Measurements from ENCODE around the gene P2RY13.

P2RY13 gene

DNA sequence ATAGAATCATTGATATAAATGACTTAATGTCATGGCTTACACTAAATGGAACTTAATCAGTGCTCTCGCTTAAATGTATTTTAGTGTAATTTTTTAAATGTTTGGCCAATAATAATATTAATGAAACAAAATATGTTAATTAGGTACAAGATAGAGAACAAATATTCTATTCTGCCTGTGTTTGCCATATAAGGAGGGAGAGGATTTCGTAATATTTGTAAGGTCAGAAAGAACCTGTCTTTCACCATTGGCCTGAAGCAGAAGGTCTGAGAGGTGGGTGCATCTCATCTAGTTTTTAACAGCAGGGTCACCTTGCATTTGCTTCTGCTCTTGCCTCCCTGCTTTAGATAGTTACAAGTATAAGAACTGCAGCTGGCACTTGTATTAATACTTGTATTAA, 15.2 kb downstream of the P2RY13 start:
- H3K27ac ChIP-seq (ENCODE audit: low read depth in 2 of 2, low read length in 2 of 2): no peak overlapping the region
- H3K36me3 ChIP-seq (ENCODE audit: control insufficient read depth in 2 of 2, insufficient read depth in 2 of 2, low read length in 2 of 2): no peaks in the 10 kb centered on the region
- no peaks in the 10 kb centered on the region for H3K4me1 ChIP-seq (ENCODE audit: control insufficient read depth in 2 of 2, insufficient read depth in 2 of 2, low read length in 2 of 2)
- H3K27me3 ChIP-seq (ENCODE audit: control insufficient read depth in 2 of 2, insufficient read depth in 2 of 2, low read length in 2 of 2): no peaks in the 10 kb centered on the region
- no peaks in the 10 kb centered on the region for H3K9me3 ChIP-seq (ENCODE audit: control insufficient read depth in 2 of 2, low read length in 2 of 2)
- H3K9ac ChIP-seq (ENCODE audit: low read depth in 1 of 2, low read length in 2 of 2): no peak overlapping the region
- H3K4me3 ChIP-seq (ENCODE audit: low read length in 2 of 2): no peak overlapping the region

DNA sequence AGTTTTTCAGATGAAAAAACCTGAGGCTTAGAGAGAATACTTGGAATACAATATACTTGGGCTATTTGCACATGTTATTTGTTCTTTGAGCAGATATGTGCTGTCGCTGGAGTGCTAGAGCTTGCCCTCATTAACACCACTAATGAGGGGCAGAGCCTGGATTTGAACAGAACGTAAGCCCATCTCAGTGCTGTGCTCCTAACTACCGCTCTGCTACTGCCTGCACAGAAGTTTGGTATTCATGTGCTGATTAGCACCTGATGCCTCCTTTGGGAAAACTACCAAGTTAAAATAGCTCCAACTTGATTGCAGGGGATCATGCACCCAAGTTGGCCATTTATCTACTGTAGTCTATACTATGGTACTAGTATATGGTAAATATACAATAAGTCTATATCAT, 16.4 kb downstream of the P2RY13 start:
- no peaks in the 10 kb centered on the region for H3K9me3 ChIP-seq (ENCODE audit: control insufficient read depth in 2 of 2, low read length in 2 of 2)
- H3K27me3 ChIP-seq (ENCODE audit: control insufficient read depth in 2 of 2, insufficient read depth in 2 of 2, low read length in 2 of 2): no peaks in the 10 kb centered on the region

DNA sequence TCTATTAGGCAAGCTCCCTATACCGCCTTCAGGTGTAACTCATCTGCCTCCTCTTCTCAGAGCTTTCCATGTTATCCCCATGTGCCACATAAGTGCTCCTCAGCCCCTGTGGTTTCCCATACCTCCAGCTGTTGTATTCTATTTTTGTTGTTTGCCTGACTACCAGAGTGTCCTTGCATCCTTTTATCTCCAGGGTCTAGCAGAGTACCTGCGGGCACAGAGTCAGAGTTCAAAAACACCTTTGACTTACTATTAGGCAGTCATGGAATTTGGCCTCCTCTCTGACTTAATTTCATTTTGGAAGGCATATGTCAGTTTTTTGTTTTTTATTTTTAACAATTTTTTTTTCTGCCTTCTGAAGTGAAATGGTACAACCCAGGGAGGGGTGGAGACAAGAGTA, 19.8 kb downstream of the P2RY13 start:
- no peak overlapping the region for H3K9ac ChIP-seq (ENCODE audit: low read depth in 1 of 2, low read length in 2 of 2)
- H3K9me3 ChIP-seq (ENCODE audit: control insufficient read depth in 2 of 2, low read length in 2 of 2): no peaks in the 10 kb centered on the region
- no peaks in the 10 kb centered on the region for H3K4me1 ChIP-seq (ENCODE audit: control insufficient read depth in 2 of 2, insufficient read depth in 2 of 2, low read length in 2 of 2)
- H3K36me3 ChIP-seq (ENCODE audit: control insufficient read depth in 2 of 2, insufficient read depth in 2 of 2, low read length in 2 of 2): no peaks in the 10 kb centered on the region
- no peaks in the 10 kb centered on the region for H3K27me3 ChIP-seq (ENCODE audit: control insufficient read depth in 2 of 2, insufficient read depth in 2 of 2, low read length in 2 of 2)
- H3K4me3 ChIP-seq (ENCODE audit: low read length in 2 of 2): no peak overlapping the region
- no peak overlapping the region for H3K27ac ChIP-seq (ENCODE audit: low read depth in 2 of 2, low read length in 2 of 2)

More for the DNA sequence above, 16.4 kb downstream of the P2RY13 start:
- Histone ChIP-seq H3K27ac (ENCODE audit: low read depth in 2 of 2, low read length in 2 of 2) (no peak overlapping the region), H3K36me3 (ENCODE audit: control insufficient read depth in 2 of 2, insufficient read depth in 2 of 2, low read length in 2 of 2) (no peaks in the 10 kb centered on the region), H3K9ac (ENCODE audit: low read depth in 1 of 2, low read length in 2 of 2) (no peak overlapping the region), H3K4me3 (ENCODE audit: low read length in 2 of 2) (no peak overlapping the region), H3K4me1 (ENCODE audit: control insufficient read depth in 2 of 2, insufficient read depth in 2 of 2, low read length in 2 of 2) (no peaks in the 10 kb centered on the region)

DNA sequence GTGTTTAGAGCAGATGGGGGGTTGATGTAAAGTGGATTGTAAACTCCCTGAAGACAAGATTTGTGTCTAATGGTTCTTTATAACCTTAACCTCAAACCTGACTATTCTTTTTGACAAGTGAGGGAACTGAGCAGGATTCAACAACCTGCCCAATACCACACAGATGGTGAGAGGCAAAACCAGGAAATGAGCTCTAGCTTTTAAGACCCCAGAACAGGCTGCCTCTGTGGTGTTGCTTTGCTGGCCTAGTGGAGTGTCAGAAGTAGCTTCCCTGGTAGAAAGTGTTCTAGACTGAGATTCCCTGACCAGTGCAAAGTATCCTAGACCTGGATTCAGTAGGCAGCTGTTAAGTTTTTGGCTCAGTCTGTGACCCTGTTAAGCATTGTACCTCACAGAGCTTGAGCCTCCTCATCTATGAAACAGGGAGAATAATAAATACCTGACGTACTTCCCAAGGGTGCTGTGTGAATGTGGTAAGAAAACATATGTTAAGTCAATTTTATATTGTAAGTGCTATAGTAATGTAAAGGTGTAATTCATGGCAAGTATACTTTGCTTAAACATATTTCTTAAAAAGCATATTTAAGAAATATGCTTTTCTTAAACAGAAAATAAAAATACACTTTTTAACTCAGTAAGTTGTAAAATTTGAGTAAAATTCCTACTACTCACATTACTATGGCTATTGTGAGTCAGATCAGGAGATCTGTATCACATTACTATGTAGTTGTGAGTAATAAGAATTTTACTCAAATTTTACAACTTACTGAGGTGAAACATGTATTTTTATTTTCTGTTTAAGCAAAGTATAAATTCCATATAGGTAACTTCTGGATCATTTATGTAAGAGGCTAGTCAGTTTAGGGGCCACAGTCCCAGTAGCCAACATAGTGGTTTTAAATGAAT, 21.5 kb downstream of the P2RY13 start:
- Histone ChIP-seq H3K27me3 (ENCODE audit: control insufficient read depth in 2 of 2, insufficient read depth in 2 of 2, low read length in 2 of 2) (no peaks in the 10 kb centered on the region), H3K4me3 (ENCODE audit: low read length in 2 of 2) (no peak overlapping the region), H3K9ac (ENCODE audit: low read depth in 1 of 2, low read length in 2 of 2) (no peak overlapping the region), H3K36me3 (ENCODE audit: control insufficient read depth in 2 of 2, insufficient read depth in 2 of 2, low read length in 2 of 2) (no peaks in the 10 kb centered on the region), H3K4me1 (ENCODE audit: control insufficient read depth in 2 of 2, insufficient read depth in 2 of 2, low read length in 2 of 2) (no peaks in the 10 kb centered on the region), H3K27ac (ENCODE audit: low read depth in 2 of 2, low read length in 2 of 2) (no peak overlapping the region), H3K9me3 (ENCODE audit: control insufficient read depth in 2 of 2, low read length in 2 of 2) (no peaks in the 10 kb centered on the region)

DNA sequence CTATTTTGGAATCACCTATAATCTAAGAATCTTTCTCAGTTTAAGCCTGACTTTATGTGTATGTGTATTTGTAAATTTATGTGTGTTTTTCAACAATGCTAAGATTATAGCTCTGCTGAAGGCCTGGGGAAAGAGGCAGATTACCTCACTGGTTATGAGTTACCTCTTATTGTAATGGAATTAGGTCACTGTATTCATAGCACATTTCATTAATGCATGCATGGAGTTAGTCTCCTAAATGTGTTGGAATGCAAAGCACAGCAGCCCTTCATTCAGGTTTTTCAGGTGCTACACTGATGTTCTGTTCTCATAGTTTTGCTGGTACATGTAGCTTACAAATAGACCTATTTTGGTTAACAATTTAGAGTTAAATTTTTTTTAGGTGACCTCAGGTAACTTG, 22.2 kb downstream of the P2RY13 start:
- H3K27me3 ChIP-seq (ENCODE audit: control insufficient read depth in 2 of 2, insufficient read depth in 2 of 2, low read length in 2 of 2): no peaks in the 10 kb centered on the region

DNA sequence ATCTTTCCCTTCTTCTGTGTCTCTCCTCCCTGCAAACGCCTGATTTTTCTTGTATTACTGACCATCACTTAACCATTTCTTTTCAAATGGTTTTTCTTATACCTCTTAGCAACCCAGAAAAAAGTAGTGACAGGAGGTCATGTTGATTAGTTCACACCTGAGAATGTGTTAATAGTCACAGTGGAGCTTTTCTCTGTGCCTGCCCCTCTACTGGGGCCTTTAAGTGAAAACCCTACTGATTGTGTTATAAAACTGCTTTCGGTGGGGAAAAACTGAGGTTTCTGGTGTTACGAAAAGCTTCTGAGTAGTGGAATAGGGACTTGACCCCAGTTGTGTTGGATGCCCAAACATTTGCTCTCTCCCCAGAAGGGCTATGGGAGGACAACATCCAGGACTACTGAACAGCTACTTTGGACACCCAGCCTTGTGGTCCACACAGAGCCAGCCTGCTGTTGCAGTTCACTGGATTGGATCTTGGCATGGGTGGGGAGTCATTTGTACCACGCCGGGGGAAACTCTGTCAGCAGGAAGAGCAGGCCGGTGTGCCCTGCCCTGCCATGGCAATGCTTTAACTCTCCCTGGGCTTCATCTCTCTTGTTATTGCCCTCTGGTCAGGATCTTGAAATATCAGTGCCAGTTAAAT, 23.1 kb downstream of the P2RY13 start:
- Histone ChIP-seq H3K9ac (ENCODE audit: low read depth in 1 of 2, low read length in 2 of 2) (no peak overlapping the region), H3K27me3 (ENCODE audit: control insufficient read depth in 2 of 2, insufficient read depth in 2 of 2, low read length in 2 of 2) (no peaks in the 10 kb centered on the region), H3K36me3 (ENCODE audit: control insufficient read depth in 2 of 2, insufficient read depth in 2 of 2, low read length in 2 of 2) (no peaks in the 10 kb centered on the region), H3K4me3 (ENCODE audit: low read length in 2 of 2) (no peak overlapping the region), H3K9me3 (ENCODE audit: control insufficient read depth in 2 of 2, low read length in 2 of 2) (no peaks in the 10 kb centered on the region), H3K27ac (ENCODE audit: low read depth in 2 of 2, low read length in 2 of 2) (no peak overlapping the region), H3K4me1 (ENCODE audit: control insufficient read depth in 2 of 2, insufficient read depth in 2 of 2, low read length in 2 of 2) (no peaks in the 10 kb centered on the region)

More for the DNA sequence above, 22.2 kb downstream of the P2RY13 start:
- Histone ChIP-seq H3K9me3 (ENCODE audit: control insufficient read depth in 2 of 2, low read length in 2 of 2) (no peaks in the 10 kb centered on the region), H3K9ac (ENCODE audit: low read depth in 1 of 2, low read length in 2 of 2) (no peak overlapping the region), H3K36me3 (ENCODE audit: control insufficient read depth in 2 of 2, insufficient read depth in 2 of 2, low read length in 2 of 2) (no peaks in the 10 kb centered on the region), H3K27ac (ENCODE audit: low read depth in 2 of 2, low read length in 2 of 2) (no peak overlapping the region), H3K4me3 (ENCODE audit: low read length in 2 of 2) (no peak overlapping the region), H3K4me1 (ENCODE audit: control insufficient read depth in 2 of 2, insufficient read depth in 2 of 2, low read length in 2 of 2) (no peaks in the 10 kb centered on the region)

DNA sequence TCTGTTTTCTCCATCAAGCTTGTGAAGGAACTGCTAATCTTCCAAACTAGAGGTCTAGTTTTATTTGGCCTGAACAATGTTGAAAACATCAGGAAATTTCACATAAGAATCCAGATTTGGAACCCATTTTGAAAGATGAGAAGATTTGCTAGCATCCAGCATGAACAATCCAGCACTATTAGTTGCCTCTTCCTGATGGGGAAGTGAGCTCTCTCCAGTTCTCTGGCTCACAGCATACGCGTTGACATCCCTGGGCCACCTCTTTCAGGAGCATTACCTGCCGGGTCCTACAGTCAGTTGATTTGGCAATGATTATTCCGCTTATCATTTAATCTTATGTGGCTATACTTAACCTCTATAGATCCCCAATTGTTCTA, 23.6 kb downstream of the P2RY13 start:
- no peaks in the 10 kb centered on the region for H3K4me1 ChIP-seq (ENCODE audit: control insufficient read depth in 2 of 2, insufficient read depth in 2 of 2, low read length in 2 of 2)
- no peak overlapping the region for H3K4me3 ChIP-seq (ENCODE audit: low read length in 2 of 2)
- H3K36me3 ChIP-seq (ENCODE audit: control insufficient read depth in 2 of 2, insufficient read depth in 2 of 2, low read length in 2 of 2): no peaks in the 10 kb centered on the region
- H3K27ac ChIP-seq (ENCODE audit: low read depth in 2 of 2, low read length in 2 of 2): no peak overlapping the region
- no peak overlapping the region for H3K9ac ChIP-seq (ENCODE audit: low read depth in 1 of 2, low read length in 2 of 2)
- no peaks in the 10 kb centered on the region for H3K9me3 ChIP-seq (ENCODE audit: control insufficient read depth in 2 of 2, low read length in 2 of 2)
- H3K27me3 ChIP-seq (ENCODE audit: control insufficient read depth in 2 of 2, insufficient read depth in 2 of 2, low read length in 2 of 2): no peaks in the 10 kb centered on the region

DNA sequence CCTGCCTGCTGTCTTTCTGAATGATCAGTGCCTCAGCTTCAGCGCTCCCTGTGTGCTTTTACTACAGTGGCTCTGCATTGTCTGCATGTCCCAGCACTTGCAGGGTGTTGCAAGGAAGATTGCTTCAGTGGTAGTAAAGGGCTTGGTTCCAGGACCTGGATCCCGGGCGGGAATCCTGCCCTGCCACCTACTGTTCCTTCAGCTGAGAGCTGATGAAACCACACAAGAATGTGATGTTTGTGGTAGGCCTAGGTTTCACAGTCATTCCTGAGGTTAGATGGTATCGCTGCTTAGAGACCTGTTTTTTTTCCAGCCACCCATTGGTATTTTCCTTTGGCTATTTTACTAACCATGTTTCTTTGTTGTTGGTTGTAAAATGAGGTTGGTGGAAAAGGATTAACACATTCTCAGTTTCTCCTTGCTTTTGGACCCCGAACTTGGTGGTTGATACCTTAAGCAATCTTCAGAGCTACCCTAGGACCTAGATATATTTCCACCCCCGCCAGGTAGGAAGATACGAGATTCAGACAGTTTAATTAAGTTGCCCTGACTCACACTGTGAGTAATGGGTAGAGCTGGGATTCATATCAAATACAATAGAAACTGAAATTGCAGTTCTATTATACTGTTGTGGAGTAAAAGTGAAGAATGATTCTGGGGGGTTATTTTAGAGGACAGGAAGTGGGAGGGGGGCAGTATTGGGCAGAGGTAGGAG, 24.1 kb downstream of the P2RY13 start:
- no peaks in the 10 kb centered on the region for H3K4me1 ChIP-seq (ENCODE audit: control insufficient read depth in 2 of 2, insufficient read depth in 2 of 2, low read length in 2 of 2)
- no peaks in the 10 kb centered on the region for H3K36me3 ChIP-seq (ENCODE audit: control insufficient read depth in 2 of 2, insufficient read depth in 2 of 2, low read length in 2 of 2)
- H3K27me3 ChIP-seq (ENCODE audit: control insufficient read depth in 2 of 2, insufficient read depth in 2 of 2, low read length in 2 of 2): no peaks in the 10 kb centered on the region
- no peak overlapping the region for H3K9ac ChIP-seq (ENCODE audit: low read depth in 1 of 2, low read length in 2 of 2)
- H3K4me3 ChIP-seq (ENCODE audit: low read length in 2 of 2): no peak overlapping the region
- H3K9me3 ChIP-seq (ENCODE audit: control insufficient read depth in 2 of 2, low read length in 2 of 2): no peaks in the 10 kb centered on the region
- no peak overlapping the region for H3K27ac ChIP-seq (ENCODE audit: low read depth in 2 of 2, low read length in 2 of 2)

DNA sequence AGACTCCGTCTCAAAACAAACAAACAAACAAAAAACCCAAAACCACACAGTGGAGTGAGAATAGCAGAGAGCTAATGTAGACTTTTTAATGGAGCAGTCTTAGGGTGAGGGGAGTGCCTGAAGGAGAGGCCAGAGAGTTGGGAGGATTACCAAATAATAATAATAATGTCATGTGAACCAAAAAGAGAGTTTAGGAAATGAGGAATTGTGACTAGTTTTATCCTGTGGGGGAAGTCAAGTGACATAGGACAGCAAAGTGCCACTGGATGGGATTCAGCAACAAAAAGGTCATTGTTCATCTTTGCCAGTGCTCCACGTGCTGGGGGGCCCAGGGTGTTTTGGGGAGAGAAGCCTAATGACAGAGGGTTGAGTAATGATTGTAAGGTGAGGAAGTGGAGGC, 25.6 kb downstream of the P2RY13 start:
- H3K27me3 ChIP-seq (ENCODE audit: control insufficient read depth in 2 of 2, insufficient read depth in 2 of 2, low read length in 2 of 2): no peaks in the 10 kb centered on the region
- no peak overlapping the region for H3K9ac ChIP-seq (ENCODE audit: low read depth in 1 of 2, low read length in 2 of 2)
- H3K27ac ChIP-seq (ENCODE audit: low read depth in 2 of 2, low read length in 2 of 2): no peak overlapping the region
- H3K36me3 ChIP-seq (ENCODE audit: control insufficient read depth in 2 of 2, insufficient read depth in 2 of 2, low read length in 2 of 2): no peaks in the 10 kb centered on the region
- H3K4me3 ChIP-seq (ENCODE audit: low read length in 2 of 2): no peak overlapping the region
- no peaks in the 10 kb centered on the region for H3K9me3 ChIP-seq (ENCODE audit: control insufficient read depth in 2 of 2, low read length in 2 of 2)
- no peaks in the 10 kb centered on the region for H3K4me1 ChIP-seq (ENCODE audit: control insufficient read depth in 2 of 2, insufficient read depth in 2 of 2, low read length in 2 of 2)

DNA sequence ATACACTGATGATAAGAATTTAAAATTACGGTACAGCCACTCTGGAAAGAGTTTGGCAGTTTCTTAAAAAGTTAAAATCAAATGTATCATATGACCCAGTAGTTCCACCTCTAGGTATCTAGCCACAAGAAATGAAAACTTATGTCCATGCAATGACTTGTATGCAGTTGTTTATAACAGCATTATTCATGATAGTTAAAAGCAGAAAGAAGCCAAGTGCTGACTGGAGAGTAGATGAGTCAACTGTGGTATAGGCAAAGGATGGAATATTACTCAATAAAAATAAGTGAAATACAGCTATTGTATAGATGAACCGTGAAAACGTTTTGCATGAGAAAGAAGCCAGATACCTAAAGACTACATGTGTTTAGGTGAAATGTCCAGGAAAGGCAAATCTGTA, 27.6 kb downstream of the P2RY13 start:
- no peak overlapping the region for H3K27ac ChIP-seq (ENCODE audit: low read depth in 2 of 2, low read length in 2 of 2)
- no peaks in the 10 kb centered on the region for H3K9me3 ChIP-seq (ENCODE audit: control insufficient read depth in 2 of 2, low read length in 2 of 2)
- H3K4me1 ChIP-seq (ENCODE audit: control insufficient read depth in 2 of 2, insufficient read depth in 2 of 2, low read length in 2 of 2): no peaks in the 10 kb centered on the region
- H3K4me3 ChIP-seq (ENCODE audit: low read length in 2 of 2): no peak overlapping the region
- H3K9ac ChIP-seq (ENCODE audit: low read depth in 1 of 2, low read length in 2 of 2): no peak overlapping the region
- no peaks in the 10 kb centered on the region for H3K27me3 ChIP-seq (ENCODE audit: control insufficient read depth in 2 of 2, insufficient read depth in 2 of 2, low read length in 2 of 2)
- no peaks in the 10 kb centered on the region for H3K36me3 ChIP-seq (ENCODE audit: control insufficient read depth in 2 of 2, insufficient read depth in 2 of 2, low read length in 2 of 2)
